ENCODE data around the gene ABCC9. TPM values are rescaled to one million over a fixed set of nuclear protein-coding genes. Genes with fewer than 3 reads are reported as not detected.
"Not testable (repeated sequence)": the region's sequence is repeated elsewhere in the genome, so short reads cannot be mapped to it uniquely, and the experiment has no call there.

Gene ABCC9
- total RNA-seq, 3 donors from 2014 or later = 0.13 to 0.20 TPM; not detected in 1

DNA sequence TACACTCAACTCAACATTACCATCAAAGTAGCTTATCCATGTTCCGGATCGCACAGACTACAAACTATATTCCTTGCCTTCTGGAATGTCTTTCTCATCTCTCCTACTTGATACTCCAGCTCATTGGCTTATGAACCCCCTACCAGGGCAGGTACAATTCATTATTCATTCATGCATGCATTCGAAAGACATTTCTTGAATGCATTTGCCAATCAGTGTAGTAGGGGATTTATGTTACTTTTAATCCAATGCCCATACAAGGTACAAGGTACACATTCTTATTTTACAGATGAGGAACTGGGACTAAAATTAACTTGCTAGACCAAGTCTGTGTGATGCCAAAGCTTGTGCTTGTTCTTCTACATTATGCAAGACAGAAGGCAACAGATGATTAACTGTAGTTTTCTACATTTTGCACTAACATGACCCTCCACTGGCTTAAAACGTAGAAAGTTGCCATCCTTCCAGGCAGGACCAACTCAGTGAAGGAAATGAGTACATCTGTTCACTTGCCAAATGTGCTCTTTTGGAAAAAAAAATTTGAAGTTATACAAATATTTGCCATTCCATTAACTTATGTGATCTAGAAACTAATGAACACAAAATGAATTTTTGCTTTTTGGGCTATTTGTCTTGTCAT, 113.0 kb downstream of the ABCC9 start:
- no peak overlapping the region for H3K4me3 Mint-ChIP-seq
- H3K27me3 Mint-ChIP-seq (ENCODE audit: low read depth) = peaks cover 18% of the 10 kb centered on the region
- H3K9me3 Mint-ChIP-seq = no peaks in the 10 kb centered on the region
- H3K36me3 Mint-ChIP-seq (ENCODE audit: insufficient read depth) = no peaks in the 10 kb centered on the region
- no peaks in the 10 kb centered on the region for H3K4me1 Mint-ChIP-seq (ENCODE audit: low read depth)
- no peak for ATAC-seq
- DNase-seq = no peak

DNA sequence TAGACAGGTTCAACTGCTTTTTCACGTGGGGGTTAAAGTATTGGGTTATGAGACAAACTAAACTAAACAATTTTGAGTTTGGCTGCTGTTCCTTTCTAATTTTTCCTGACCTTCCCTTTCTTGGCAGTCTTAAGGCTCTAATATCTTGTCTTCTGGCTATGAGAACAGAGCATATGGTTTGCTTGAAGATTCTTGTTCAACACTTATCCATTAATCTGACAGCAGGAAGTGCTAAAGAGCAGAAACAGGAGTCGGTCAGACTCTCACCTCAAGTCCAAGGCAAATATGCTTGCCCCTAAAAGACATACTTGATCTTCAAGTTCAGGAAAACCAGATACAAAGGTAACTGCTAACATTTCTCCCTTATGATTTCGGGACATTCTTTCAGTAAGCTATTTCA, 114.1 kb downstream of the ABCC9 start:
- ATAC-seq = no peak
- H3K4me3 Mint-ChIP-seq = no peak overlapping the region
- no peak for DNase-seq
- no peaks in the 10 kb centered on the region for H3K4me1 Mint-ChIP-seq (ENCODE audit: low read depth)
- H3K9me3 Mint-ChIP-seq = no peaks in the 10 kb centered on the region
- peaks cover 18% of the 10 kb centered on the region for H3K27me3 Mint-ChIP-seq (ENCODE audit: low read depth)
- H3K36me3 Mint-ChIP-seq (ENCODE audit: insufficient read depth) = no peaks in the 10 kb centered on the region

DNA sequence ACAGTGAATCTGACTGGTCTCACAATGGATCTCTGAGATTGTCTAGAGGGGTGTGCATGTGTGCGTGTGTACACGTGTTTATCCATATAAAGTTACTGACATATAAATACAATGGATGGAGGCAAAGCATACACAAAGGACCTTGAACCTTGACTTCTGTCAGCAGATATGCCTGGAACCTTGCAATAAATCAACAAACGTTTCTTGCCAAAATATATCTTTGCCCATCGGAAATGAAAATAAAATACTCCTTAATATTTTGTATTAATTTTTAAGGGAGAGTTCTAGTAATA, 114.7 kb downstream of the ABCC9 start:
- ATAC-seq (no peak), DNase-seq (no peak)
- no peak overlapping the region for H3K4me3 Mint-ChIP-seq
- no peaks in the 10 kb centered on the region for H3K9me3 Mint-ChIP-seq
- peaks cover 17% of the 10 kb centered on the region for H3K27me3 Mint-ChIP-seq (ENCODE audit: low read depth)
- H3K36me3 Mint-ChIP-seq (ENCODE audit: insufficient read depth) = no peaks in the 10 kb centered on the region
- no peaks in the 10 kb centered on the region for H3K4me1 Mint-ChIP-seq (ENCODE audit: low read depth)

DNA sequence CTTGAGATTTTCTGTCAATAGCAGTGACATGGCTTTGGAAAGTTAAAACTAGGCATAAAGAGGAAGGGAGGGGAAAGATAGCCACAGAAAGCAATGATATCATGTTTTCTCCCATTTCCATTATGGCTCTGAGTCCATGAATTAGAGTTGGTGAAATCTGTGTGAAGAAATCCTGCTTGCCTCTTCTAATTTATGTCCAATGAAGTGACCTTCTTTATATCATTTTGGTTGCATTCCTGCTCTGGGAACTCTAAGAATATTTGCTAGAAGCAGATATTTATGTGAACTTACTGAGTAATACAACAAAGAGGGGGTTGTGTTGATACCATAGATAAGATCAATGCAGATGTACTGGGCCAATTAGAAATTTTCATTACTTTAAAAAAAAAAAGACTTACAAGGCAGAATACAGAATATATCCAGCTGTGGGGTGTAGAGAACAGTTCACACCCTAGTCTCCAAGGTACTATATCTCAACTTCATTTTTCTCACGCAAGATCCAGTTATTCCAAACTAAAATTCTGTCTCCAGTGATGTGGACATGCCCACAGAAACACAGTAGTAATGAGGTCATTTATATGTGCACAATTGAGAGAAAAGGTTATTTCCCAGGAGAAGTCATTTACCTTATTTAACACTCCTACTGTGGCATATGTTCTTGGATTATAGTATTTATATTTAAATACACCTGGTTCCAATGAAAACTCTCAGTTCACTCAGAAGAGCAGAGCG, 115.2 kb downstream of the ABCC9 start:
- no peaks in the 10 kb centered on the region for H3K9me3 Mint-ChIP-seq

DNA sequence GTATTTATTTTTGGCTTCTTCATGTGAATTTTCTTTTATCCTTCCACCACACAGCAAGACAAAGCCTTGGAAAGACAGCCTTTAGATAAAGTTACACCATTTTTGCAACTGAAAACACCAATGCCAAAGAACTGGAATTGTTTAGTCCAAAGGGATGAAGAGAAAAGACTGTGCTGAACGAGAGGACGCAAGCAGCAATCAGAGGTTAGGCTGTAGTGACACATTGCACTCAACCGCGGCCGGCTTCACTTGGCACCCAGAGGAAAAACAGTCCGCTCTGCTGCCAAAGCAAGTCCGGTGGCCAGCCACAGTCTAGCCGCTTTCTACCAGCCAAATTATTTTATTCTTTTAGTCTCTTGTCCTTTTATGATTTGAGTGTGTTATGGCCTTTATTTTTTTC, 117.6 kb downstream of the ABCC9 start:
- Mint-ChIP-seq H3K27me3 (ENCODE audit: low read depth) (peaks cover 15% of the 10 kb centered on the region), H3K9me3 (no peaks in the 10 kb centered on the region), H3K4me1 (ENCODE audit: low read depth) (no peaks in the 10 kb centered on the region), H3K36me3 (ENCODE audit: insufficient read depth) (no peaks in the 10 kb centered on the region), H3K4me3 (no peak overlapping the region)
- DNase-seq (no peak), ATAC-seq (no peak)

More for the DNA sequence above, 115.2 kb downstream of the ABCC9 start:
- DNase-seq (no peak), ATAC-seq (no peak)
- Mint-ChIP-seq H3K27me3 (ENCODE audit: low read depth) (peaks cover 15% of the 10 kb centered on the region), H3K4me1 (ENCODE audit: low read depth) (no peaks in the 10 kb centered on the region), H3K36me3 (ENCODE audit: insufficient read depth) (no peaks in the 10 kb centered on the region), H3K4me3 (no peak overlapping the region)

DNA sequence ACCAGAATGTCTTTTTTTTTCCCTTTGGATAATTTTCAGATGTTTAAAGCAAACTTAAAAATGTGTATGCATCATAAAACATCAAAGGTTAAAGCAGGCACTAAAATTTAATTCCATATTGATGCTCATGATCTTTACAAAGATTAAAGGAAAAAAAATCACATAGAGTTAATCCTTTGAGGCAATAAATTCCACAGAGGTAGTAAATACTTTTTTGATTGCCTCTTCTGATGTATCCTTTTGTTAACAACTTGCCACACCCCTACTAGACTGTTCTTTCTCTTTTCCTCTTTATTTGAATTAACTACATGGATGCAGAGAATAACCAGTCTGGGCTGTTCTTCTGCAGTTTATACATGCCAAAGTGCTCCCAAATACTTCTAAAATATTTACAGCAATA, 121.5 kb downstream of the ABCC9 start:
- peaks cover 2% of the 10 kb centered on the region for H3K27me3 Mint-ChIP-seq (ENCODE audit: low read depth)
- DNase-seq (no peak), ATAC-seq (no peak)
- no peaks in the 10 kb centered on the region for H3K9me3 Mint-ChIP-seq
- H3K36me3 Mint-ChIP-seq (ENCODE audit: insufficient read depth) = no peaks in the 10 kb centered on the region
- H3K4me1 Mint-ChIP-seq (ENCODE audit: low read depth) = no peaks in the 10 kb centered on the region
- H3K4me3 Mint-ChIP-seq = no peak overlapping the region

DNA sequence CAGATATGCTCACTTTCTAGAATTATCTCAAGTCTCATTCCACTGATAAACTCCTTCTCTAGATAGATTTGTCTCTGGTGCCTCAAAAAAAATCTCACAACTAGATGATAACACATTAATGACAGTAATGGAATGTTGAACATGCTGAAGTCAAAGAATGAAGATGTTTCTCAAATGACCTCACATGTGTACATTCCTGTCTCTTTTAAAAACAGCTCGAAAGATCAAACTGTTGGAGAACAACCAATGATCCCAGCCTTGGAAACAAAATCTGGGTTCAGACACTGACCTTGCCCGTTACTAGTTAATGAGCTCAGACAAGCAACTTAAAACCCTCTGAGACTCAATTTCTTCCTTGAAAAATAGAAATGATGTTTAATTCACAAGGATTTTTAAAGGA, 122.0 kb downstream of the ABCC9 start:
- H3K9me3 Mint-ChIP-seq = no peaks in the 10 kb centered on the region
- DNase-seq = no peak
- H3K27me3 Mint-ChIP-seq (ENCODE audit: low read depth) = peaks cover 2% of the 10 kb centered on the region
- no peaks in the 10 kb centered on the region for H3K36me3 Mint-ChIP-seq (ENCODE audit: insufficient read depth)
- H3K4me1 Mint-ChIP-seq (ENCODE audit: low read depth) = no peaks in the 10 kb centered on the region
- no peak for ATAC-seq
- H3K4me3 Mint-ChIP-seq = no peak overlapping the region

DNA sequence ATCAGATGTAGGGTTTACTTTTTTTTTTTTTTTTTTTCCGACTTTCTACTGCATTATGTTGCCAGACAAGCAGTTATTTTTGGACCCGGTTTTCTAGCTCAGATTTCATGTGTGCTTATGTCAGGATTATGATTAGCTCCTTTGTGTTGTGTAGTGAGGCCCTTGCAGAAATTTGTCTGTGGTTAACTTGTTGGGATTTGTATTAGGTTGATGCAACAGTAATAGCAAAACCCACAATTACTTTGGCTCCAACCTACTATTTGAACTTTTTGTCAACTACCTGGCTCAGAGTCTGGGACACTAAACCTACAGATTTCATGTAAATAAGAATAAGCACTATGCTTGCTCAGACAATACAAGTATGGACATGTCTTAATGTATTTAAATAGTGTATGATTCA, 122.6 kb downstream of the ABCC9 start:
- no peaks in the 10 kb centered on the region for H3K4me1 Mint-ChIP-seq (ENCODE audit: low read depth)
- peaks cover 2% of the 10 kb centered on the region for H3K27me3 Mint-ChIP-seq (ENCODE audit: low read depth)
- DNase-seq (no peak), ATAC-seq (no peak)
- no peaks in the 10 kb centered on the region for H3K9me3 Mint-ChIP-seq
- no peak overlapping the region for H3K4me3 Mint-ChIP-seq
- no peaks in the 10 kb centered on the region for H3K36me3 Mint-ChIP-seq (ENCODE audit: insufficient read depth)

DNA sequence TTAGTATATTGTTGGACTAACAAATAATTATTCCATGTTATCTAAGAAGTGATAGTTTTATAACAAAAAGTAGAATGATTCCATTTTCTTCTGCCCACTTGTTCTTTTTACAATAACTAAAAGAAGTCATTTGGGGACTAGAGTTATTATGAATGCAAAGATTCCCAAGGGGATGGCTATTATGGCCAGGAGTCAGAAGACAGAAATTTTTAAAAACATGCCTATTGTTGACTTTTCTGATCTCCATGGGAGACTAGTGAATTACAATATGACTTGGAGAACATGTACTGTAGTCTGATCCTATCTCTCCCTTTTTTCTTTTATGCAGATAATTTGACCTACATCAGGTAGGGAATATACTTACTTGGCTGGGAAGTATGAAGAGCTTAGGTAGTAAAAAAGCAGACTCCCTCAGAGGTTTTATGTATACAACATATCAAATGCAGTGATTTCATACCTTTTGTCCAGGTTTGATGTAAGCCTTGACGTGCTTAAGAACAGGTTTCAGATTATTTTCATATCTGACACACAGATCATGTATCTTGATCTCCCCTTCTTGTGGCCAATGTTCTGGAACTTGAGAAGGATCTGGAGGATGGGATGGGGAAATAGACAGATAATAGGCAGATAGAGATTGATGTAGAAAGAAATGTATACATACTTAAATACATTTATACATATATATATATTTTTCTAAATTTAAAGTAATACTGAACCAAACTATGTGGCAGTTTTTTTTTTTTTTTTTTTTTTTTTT, 125.7 kb downstream of the ABCC9 start:
- no peaks in the 10 kb centered on the region for H3K27me3 Mint-ChIP-seq (ENCODE audit: low read depth)
- H3K9me3 Mint-ChIP-seq = peaks cover 3% of the 10 kb centered on the region
- DNase-seq (no peak), ATAC-seq (no peak)
- no peaks in the 10 kb centered on the region for H3K36me3 Mint-ChIP-seq (ENCODE audit: insufficient read depth)
- no peak overlapping the region for H3K4me3 Mint-ChIP-seq
- H3K4me1 Mint-ChIP-seq (ENCODE audit: low read depth) = no peaks in the 10 kb centered on the region

DNA sequence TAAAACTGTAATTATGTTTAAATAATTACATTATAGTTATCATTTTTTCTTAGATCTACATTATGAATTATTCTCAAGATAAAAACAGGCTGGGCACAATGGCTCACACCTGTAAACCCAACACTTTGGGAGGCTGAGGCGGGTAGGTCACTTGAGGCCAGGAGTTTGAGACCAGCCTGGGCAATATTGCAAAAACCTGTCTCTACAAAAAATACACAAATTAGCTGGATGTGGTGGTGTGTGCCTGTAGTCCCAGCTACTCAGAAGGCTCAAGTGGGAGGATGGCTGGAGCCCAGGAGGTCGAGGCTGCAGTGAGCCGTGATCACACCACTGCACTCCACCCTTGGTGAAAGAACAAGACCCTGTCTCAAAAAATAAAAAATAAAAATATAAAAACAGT, 126.4 kb downstream of the ABCC9 start:
- ATAC-seq (no peak), DNase-seq (no peak)
- Mint-ChIP-seq H3K9me3 (peaks cover 7% of the 10 kb centered on the region), H3K27me3 (ENCODE audit: low read depth) (no peaks in the 10 kb centered on the region), H3K36me3 (ENCODE audit: insufficient read depth) (no peaks in the 10 kb centered on the region), H3K4me1 (ENCODE audit: low read depth) (no peaks in the 10 kb centered on the region), H3K4me3 (no peak overlapping the region)

DNA sequence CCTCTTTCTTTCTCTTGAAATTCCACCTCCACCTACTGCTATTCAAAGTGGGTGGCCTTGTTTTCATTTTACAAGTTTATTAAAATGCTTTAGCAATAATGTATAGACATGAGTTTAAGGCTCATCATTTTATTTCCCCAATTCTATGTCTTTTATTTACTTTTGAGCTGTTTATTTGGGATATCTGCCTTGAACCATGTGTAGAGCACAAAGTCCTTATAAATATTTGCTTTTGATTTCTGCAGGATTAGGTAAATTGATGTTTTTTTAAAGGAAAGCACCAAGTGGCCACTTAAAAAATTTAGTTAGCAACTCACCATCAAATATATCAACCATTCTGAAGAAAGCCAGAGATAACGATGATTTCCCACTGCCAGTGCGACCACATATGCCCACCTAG, 126.9 kb downstream of the ABCC9 start:
- DNase-seq (no peak), ATAC-seq (no peak)
- Mint-ChIP-seq H3K27me3 (ENCODE audit: low read depth) (no peaks in the 10 kb centered on the region), H3K4me3 (no peak overlapping the region), H3K9me3 (peaks cover 7% of the 10 kb centered on the region), H3K4me1 (ENCODE audit: low read depth) (no peaks in the 10 kb centered on the region), H3K36me3 (ENCODE audit: insufficient read depth) (no peaks in the 10 kb centered on the region)

DNA sequence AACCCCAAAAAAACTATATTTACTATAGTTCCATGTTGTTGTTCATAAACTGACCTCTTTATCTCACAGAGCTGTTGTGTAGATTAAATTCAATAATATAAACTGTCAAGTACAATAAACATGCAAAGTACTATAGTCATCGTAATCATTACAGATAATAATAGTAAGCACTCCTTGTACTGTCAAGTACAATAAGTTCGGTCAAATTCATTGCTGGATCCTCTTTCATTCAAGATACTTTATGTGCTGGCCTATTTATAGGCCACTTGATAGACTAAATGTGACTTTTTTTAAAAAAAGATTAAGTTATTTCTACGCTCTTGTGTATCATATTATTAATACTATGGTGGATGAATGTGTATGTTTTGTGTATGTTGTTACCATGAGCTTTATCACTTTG, 127.5 kb downstream of the ABCC9 start:
- no peaks in the 10 kb centered on the region for H3K36me3 Mint-ChIP-seq (ENCODE audit: insufficient read depth)
- no peaks in the 10 kb centered on the region for H3K4me1 Mint-ChIP-seq (ENCODE audit: low read depth)
- peaks cover 7% of the 10 kb centered on the region for H3K9me3 Mint-ChIP-seq
- no peaks in the 10 kb centered on the region for H3K27me3 Mint-ChIP-seq (ENCODE audit: low read depth)
- no peak overlapping the region for H3K4me3 Mint-ChIP-seq
- DNase-seq (no peak), ATAC-seq (no peak)

DNA sequence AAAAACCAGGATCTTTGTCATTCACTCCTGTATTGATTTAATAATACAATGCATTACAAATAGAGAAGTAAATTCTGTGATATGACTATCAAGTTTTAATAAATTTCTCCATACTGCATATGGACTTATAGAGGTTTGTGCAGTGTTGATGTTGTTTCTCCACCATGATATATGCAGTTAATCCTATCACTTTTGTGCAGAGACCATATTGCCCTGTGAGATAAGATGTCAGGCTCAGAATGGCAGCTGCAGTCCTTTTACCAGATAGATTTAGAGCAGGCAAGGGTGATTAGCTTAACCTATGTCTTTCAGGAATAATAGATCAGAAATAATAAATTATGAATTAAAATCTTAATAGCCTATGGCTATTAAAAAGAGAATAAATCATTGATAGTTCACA, 128.1 kb downstream of the ABCC9 start:
- Mint-ChIP-seq H3K4me3 (no peak overlapping the region), H3K9me3 (peaks cover 7% of the 10 kb centered on the region), H3K4me1 (ENCODE audit: low read depth) (no peaks in the 10 kb centered on the region), H3K27me3 (ENCODE audit: low read depth) (no peaks in the 10 kb centered on the region), H3K36me3 (ENCODE audit: insufficient read depth) (no peaks in the 10 kb centered on the region)
- ATAC-seq (no peak), DNase-seq (no peak)

DNA sequence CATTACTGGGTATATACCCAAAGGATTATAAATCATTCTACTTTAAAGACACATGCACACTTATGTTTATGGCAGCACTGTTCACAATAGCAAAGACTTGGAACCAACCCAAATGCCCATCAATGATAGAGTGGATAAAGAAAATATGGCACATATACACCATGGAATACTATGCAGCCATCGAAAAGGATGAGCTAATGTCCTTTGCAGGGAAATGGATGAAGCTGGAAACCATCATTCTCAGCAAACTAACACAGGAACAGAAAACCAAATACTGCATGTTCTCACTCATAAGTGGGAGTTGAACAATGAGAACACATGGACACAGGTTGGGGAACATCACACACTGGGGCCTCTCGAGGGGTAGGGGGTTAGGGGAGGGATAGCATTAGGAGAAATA, 128.9 kb downstream of the ABCC9 start:
- not testable (repeated sequence) for H3K36me3 Mint-ChIP-seq (ENCODE audit: insufficient read depth); H3K4me1 Mint-ChIP-seq (ENCODE audit: low read depth); H3K4me3 Mint-ChIP-seq; ATAC-seq; DNase-seq; H3K9me3 Mint-ChIP-seq; H3K27me3 Mint-ChIP-seq (ENCODE audit: low read depth)

DNA sequence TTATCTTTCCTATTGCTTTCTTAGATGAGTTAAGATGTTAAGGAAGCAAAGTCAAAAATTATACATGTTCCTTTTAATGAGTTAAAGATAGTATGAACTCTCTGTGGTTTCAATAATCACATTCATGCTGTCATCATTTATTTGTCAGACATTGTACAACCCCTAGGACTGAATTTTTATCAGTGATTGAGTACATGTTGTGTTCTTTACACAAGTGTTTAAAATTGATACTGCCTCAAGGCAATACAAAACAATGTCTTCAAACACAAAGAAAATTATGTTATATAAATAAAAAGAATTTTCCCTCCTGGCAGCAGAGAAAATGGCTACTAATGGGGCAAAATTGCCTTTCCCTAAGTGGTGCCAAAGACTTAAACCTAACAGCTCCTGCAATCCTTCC, 132.1 kb downstream of the ABCC9 start:
- ATAC-seq (no peak), DNase-seq (no peak)
- Mint-ChIP-seq H3K9me3 (peaks cover 7% of the 10 kb centered on the region), H3K27me3 (ENCODE audit: low read depth) (no peaks in the 10 kb centered on the region), H3K36me3 (ENCODE audit: insufficient read depth) (no peaks in the 10 kb centered on the region), H3K4me1 (ENCODE audit: low read depth) (no peaks in the 10 kb centered on the region), H3K4me3 (no peak overlapping the region)

Measured in activated T-cell treated with anti-CD3 and anti-CD28 coated beads, Interleukin-2, amount 50 U/mL, for 4 hours (primary cell).